DMS 273 (cell line): ENCODE measurements around the gene CYB561D2.
A peak's percentile ranks its signal among the peaks of the same experiment; 100 is the strongest.
"Not testable (repeated sequence)": the region's sequence is repeated elsewhere in the genome, so short reads cannot be mapped to it uniquely, and the experiment has no call there.

Experiments used
- DNase-seq: peaks from one replicate; lab custom pipeline; 2025; ENCODE audit not compliant: unreplicated experiment; lab: John Stamatoyannopoulos, UW

CYB561D2 gene

DNA sequence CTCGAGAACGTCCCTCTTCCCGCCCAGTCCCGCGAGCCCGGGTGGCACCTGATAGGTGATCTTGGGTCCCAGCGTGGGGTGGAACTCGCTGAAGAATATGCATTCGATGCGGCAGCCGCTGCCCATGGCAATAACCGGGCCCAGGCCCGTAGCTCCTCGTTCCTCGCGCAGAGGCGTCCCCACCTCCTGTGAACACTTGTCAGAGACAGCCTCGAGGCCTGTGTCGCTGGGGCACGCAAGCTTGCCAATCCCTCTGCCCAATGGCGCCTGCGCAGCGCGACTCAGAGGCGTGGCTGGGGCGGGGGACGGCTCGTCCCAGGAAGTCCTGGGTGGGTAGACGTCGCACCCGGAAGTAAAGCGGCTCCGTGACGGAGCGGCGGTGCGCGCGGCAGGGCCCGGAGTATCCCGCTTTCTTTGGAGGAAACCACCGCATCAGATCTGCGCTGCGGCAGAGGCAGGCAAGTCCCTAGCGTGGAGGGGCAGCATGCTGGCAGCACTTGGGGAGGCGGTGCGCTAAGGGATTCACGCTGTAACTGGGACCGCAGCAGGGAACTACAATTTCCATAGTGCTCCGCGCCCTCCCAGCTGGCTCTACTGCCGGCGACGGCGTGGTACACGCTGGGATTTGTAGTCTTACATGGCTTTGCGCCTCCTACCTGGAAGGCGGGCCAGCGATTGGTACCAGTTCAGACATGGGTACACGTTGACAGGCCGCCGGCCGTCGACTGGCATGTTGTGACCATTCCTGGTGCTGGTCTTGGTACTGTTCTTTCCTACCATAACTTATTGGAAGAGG, at the start of gene CYB561D2, which contains the start of gene NPRL2:
Gene CYB561D2 (plus strand): TSS at position 336 of the 796 bp plus-strand sequence. CDS start 572 bp downstream, outside the sequence.
Gene NPRL2 (minus strand): TSS at position 249 of the 796 bp plus-strand sequence. CDS start 123 bp downstream, at position 126.
- peak; percentile 93 for DNase-seq

DNA sequence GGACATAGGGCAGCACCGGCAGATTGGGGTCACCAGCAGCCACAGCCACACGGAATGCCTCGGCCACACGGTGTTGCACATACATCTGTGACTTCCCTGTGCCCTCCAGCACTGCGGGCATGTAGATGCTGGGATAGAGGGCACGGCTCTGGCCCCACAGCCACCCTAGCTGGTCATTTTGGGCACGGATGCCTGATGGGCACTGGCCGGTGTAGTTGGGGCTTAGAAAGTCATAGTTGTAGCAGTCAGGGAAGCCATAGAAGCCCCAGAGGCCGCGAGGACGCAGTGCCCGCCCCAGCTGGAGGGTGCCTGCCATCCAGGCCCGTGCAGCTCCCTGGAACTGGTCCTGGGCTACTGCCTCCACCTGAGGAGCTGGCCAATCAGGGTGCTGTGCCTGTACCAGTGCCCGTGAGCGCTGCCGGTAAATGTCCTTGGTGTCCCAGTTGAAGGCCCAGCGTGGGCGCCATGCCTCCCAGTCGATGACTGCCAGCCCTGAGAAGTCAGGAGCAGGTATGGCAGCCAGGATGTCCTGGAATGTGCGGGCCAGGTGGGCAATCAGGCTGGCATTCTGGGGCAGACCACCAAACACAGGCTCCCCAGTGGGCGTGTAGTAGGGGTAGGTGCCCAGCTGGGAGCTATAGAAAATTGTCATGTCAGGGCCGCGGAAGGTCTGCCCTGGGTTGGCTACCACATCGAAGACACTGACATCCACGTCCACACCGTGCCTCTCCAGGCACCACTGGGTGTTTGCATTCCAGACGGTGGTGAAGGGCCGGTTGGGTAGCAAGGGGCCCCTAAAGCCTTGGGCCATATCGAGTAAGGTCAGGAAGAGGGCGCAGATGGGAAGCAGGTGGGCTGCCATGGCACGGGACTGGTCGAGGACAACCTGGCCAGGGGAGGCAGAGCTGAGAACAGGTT, 48.3 kb upstream of the CYB561D2 start:
- no peak for DNase-seq

DNA sequence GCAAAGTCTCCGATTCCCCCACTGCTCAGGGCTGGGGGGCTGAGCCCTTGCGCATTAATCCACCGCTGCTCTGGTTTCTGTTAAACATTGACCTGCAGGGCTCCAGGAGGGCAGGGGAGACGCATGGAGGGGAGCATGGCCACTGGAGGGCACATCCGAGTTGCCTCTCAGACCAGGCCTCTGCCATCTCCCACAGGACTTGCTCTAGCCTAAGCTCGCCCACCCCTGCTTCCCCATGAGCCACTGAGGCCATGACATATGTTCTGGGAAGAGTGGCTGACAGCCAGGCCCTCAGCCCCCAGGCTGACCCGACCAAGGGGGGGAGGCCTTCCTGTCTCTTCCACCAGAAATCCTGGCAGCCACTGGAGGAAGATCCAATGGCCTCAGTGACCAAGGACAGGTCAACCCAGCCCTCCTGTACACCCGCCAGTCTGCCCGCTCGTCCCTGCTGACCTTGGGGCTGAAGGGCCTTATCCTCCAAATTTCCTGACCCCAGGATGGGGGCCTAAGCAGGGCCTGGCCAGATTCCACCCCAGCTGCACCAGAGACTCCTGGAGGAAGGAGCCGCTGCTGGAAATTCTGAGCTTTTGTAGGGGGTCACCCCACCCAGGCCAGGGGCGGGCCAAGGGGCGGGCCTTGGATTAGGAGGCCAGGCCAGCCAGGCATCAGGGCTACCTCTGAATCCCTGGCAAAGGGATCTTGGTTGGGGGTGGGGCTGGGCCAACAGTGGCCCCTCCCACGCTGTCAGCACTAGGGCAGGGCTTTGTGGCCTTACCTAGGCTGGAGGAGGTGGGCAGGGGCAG, 47.4 kb upstream of the CYB561D2 start, which contains the start of gene HYAL1:
Gene HYAL1 (minus strand): TSS at position 562 of the 803 bp plus-strand sequence. CDS start 618 bp downstream, outside the sequence.
- peak; percentile 61 for DNase-seq

DNA sequence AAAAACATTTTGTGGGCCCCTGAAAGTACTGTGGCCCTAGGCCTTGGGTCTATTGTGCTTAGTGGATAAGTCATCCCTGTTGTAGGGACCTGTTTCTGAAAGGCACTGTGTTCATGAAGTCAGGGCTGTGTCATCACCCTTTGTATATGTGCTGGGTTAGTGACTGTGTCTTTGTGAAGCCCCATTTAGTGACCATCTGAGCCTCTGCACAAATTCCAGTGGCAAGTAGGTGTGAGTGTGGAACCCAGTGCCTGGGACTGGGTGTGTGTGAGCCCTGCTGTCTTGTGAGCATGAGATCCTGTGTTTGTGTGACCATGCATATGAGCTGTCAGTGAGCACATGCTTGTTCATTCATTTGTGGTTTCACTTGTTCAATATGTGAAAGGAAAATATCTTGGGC, 46.1 kb upstream of the CYB561D2 start:
- DNase-seq: no peak

DNA sequence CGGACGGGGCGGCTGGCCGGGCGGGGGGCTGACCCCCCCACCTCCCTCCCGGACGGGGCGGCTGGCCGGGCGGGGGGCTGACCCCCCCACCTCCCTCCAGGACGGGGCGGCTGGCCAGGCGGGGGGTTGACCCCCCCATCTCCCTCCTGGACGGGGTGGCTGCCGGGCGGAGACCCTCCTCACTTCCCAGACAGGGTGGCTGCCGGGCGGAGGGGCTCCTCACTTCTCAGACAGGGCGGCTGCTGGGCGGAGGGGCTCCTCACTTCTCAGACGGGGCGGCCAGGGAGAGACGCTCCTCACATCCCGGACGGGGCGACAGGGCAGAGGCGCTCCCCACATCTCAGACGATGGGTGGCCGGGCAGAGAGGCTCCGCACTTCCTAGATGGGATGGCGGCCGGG, 38.6 kb upstream of the CYB561D2 start:
- DNase-seq: not testable (repeated sequence)

- DNase-seq: no peak
These were observed 36.3 kb upstream of the CYB561D2 start for GRCh38 chr3:50314342-50314741.

DNA sequence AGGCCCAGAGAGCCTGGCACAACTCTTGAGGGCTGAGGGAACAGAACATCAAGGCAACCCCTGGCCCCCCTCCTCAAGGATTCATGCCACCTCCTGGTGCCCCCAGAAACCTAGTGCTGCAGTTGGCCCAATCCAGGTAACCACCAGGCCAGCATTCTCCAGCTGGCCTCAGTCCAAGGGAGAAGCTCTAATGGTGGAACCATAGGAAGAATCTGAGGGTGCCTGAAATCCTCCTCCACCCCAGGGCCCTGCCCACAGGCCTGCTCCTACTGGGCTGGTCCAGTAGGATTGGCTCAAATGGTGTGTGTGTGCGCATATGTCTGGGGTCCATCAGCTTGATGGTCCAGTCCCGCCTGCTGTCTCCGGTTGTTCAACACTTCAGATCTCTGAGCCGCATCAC, 35.8 kb upstream of the CYB561D2 start:
- no peak for DNase-seq

DNA sequence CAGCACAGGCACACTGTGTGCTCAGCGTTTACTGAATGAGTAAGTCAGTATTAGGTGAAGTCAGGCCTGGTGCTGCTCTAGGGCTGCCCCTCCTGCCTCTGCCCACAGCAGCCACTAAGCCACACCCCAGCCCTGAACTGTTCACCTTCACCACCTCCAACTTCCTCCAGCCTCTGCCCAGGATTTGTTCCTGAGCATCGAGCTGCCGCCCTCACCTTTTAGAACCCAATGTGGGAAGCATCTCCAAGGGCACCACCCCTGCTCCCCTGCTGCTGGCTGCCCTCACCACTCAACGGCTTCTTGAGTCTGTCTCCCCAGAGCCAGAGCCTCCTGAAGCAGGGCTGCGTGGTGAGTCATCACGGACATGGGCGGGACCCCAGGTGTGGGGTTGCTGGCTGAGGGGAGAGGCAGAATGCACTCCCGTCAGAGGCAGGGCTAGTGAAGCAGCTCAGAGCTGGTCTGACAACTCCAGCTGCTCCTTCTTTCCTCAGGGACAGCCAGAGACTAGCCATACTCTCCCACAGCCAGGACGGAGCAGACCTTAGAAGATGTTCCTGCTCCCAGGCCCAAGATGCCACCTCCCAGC, 33.9 kb upstream of the CYB561D2 start:
- DNase-seq: peak; percentile 37

DNA sequence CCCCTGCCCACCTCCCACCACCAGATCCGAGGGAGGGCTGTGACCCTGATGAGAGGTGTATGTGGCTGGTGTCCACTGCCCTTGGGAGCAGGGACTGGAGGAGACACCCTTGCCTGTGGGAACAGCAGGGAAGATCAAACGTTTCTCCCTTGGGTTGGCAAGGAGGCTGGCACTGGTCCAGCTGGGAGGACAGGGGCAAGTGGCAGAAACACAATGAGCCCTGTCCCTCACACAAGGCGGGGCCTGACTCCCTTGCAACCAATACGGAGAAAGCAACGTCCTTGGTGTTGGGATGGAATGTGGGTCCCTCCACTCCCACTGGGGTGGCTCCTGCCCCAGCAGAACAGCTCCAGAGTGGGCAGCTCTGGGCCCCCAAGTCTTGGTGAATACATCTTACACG, 33.4 kb upstream of the CYB561D2 start:
- no peak for DNase-seq

GRCh38 chr3:50318163-50318562, 32.5 kb upstream of the CYB561D2 start:
- no peak for DNase-seq

DNA sequence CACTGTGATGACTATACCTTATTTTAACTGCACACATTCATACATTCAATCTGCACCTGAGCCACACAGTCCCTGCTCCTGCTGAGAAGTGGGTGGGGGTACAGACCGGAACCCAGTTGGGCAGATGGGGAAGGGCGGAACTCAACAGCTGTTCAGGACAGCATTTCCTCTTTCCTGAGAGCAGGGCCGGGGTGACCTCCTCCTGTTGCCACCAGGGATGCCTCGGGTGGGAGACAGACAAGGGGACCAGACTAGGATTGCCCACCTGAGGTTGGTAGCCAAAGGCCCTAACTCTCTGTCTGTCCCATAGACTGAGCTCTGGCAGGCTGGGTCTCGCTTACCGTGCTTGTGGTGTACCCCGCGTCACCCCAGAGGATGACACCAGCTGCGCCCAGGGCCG, 32.0 kb upstream of the CYB561D2 start:
- no peak for DNase-seq

GRCh38 chr3:50319181-50319893, 31.3 kb upstream of the CYB561D2 start:
- DNase-seq: no peak

DNA sequence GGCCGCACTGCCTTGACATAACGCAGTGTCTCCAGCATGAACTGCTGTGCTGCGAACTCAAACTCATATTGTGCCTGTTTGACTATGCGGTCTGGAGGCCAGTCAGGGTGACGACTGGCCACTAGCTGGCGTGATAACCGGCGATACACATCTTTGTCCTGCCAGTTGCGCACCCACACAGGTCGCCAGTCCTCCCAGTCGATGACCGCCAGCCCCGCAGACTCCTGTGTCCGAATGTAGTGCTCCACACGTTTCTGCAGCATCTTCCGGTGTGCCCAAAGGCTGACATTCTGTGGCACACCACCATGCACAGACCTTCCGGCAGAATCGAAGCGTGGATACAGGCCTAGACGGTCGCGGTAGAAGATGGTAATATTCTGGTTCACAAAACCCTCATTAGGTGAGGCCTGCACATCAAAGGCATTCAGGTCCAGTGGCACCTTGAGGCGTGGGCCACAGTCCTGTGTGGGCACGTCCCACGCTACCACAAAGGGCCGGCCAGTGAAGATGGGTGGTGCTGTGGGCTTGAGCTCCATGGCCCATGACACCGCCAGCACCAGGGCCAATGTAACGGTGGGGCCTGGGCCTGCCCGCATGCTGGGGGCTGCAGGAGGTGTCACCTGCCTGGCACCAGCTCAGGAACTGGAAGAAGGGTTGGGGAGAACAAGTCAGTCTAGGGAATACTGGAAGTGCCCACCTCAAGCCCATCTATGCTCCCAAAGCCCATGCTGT, 30.6 kb upstream of the CYB561D2 start:
- no peak for DNase-seq

DNA sequence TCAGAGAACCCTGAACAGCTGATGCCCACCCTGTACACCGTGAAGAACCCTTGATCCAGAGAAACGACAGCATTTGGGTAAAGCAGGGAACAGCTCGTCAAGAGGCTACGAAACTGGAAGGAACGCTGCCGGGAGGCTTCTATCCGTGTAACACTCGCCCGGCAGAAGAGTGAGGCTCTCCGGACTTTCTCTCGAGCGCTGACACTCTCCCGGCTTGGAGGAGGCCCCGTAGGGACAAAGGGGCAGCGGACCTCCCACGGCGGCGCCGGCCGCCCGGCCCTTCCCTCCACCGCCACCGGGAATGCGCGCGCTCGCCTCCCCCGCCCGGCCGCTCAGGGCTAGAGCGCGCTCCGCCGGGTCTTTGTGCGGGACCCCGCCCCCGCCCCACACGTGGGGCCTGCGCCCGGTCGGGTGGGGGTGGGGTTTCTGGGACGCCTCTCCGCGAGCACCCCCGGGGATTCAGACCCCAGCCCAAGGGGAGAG, 29.8 kb upstream of the CYB561D2 start:
- peak; percentile 86 for DNase-seq

DNA sequence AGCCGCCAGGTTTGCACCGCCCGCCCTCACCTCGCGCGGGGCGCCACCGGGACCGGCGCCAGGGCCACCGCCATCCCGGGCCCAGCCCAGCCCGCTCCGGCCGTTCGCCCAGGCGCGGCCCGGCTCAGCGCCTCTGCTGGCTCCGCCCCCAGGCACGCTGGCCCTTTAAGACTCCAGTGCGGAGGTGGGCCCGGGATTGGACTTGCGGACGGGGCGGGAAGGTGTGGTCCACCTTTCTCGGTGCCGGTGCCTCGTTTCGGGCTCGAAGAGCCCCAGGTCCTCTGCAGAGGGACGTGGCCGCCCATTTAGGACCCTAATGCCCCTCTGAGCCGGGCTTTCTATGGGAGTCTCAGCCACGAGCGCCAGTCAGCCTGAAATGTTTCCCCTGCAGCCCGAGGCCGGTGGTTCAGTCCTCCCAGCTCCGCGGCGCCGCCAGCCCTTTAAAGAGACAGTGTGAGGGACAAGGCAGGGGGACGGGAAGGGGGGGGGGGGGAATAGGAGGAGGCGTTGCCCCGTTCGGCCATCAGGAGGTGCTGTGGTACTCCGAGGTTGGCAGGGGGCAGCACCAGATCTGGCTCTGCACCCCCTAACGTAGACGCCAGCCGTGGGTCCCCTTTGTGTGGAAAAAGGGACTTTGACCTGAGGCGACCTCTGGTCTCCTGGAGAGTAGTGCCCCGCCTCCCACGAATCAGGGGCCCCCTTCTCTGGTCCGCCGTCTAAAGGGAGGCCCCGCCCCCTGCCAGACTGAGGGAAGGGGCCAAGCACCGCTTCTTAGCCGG, 29.1 kb upstream of the CYB561D2 start:
- peak; percentile 90 for DNase-seq

DNA sequence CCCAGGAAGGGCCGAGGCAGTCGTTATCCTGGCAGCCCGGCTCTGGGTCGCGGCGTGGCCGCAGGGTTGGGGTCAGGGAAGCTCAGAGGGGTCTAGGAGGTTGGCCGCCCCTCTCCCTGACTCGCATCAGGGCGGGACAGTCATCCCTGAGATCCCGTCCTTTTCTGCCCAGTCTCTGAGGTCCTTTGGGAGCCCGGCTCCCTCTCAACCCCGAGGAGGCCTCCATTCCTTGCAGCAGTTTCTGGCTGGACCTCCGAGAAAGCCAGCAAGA, 28.6 kb upstream of the CYB561D2 start:
- no peak for DNase-seq

DNA sequence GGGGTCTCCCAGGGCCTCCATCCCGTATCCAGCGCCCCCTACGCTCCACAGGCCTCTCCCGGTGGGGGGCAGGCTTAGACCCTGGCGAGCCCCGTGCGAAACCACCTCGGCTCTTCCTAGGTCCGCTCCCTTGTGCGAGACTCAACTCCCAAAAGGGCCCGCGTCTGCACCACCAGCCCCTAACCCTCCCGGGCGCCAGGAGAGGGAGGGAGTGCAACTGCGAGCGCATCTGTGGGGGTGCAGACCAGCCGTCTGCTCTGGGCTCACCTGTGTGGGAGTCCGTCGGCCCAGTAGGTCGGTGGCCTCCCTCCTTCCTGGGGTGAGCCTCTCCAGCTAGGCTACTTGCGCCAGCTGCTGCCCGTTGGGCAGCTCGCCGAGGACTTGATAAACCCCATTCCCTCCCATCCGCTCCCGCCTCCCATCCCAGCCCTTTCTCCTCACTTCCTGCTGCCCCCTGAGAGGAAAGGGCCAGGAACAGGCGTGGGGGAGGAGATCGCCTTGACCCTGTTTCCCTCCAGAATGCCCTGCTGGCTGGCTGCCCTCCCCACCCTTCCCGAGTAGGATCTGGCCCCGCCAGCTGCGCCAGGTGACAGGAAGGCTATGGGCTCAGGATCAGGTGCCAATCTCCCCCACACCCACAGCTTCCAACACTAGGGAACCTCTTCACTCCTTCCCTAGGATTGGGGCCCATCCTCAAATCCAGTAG, 28.1 kb upstream of the CYB561D2 start, which contains the start of gene HYAL2:
Gene HYAL2 (minus strand): TSS at position 360 of the 706 bp plus-strand sequence. CDS start 2,256 bp downstream, outside the sequence.
- DNase-seq: no peak
